Body of pancreas (tissue), 4 donors: Measurements from ENCODE around the gene BTG3.

Experiments used
- POLR2A ChIP-seq, 3 donors: fragments of 450-650 bp; IDR thresholded peaks; one replicate each; pipeline ENCODE4 v1.6.1; 2016; ENCODE audit warnings: antibody characterized with exemption in 3 of 3, mild to moderate bottlenecking in 2 of 3
- TF ChIP-seq, protein P1 (sequence below), 7 experiments: fragments of 450-650 bp in 4 of 7; fragments of 200-600 bp in 3 of 7; sonication (generic) in 3 of 7; IDR thresholded peaks; one replicate each; pipeline ENCODE4 v1.5.1; 2016 to 2019; ENCODE audit warnings: antibody characterized with exemption in 7 of 7

- TF ChIP-seq, protein P1, sequence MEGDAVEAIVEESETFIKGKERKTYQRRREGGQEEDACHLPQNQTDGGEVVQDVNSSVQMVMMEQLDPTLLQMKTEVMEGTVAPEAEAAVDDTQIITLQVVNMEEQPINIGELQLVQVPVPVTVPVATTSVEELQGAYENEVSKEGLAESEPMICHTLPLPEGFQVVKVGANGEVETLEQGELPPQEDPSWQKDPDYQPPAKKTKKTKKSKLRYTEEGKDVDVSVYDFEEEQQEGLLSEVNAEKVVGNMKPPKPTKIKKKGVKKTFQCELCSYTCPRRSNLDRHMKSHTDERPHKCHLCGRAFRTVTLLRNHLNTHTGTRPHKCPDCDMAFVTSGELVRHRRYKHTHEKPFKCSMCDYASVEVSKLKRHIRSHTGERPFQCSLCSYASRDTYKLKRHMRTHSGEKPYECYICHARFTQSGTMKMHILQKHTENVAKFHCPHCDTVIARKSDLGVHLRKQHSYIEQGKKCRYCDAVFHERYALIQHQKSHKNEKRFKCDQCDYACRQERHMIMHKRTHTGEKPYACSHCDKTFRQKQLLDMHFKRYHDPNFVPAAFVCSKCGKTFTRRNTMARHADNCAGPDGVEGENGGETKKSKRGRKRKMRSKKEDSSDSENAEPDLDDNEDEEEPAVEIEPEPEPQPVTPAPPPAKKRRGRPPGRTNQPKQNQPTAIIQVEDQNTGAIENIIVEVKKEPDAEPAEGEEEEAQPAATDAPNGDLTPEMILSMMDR (IDR thresholded peaks at IDR 0.05) = no peak
- no peak for TF ChIP-seq POLR2A (IDR thresholded peaks at IDR 0.05)
Observed at GRCh38 chr21:17580319-17580718, 32.4 kb downstream of the BTG3 start.
